HG03565 (cell line): ENCODE data around the gene PRRT1.
"Not testable (repeated sequence)": the region's sequence is repeated elsewhere in the genome, so short reads cannot be mapped to it uniquely, and the experiment has no call there.

Experiments used
- ATAC-seq: cut with Tn5 transposase; IDR thresholded peaks from one replicate; pipeline ENCODE4 v1.9.1; 2021; ENCODE audit warnings: mild to moderate bottlenecking, moderate library complexity; ENCODE audit not compliant: unreplicated experiment

PRRT1 gene

DNA sequence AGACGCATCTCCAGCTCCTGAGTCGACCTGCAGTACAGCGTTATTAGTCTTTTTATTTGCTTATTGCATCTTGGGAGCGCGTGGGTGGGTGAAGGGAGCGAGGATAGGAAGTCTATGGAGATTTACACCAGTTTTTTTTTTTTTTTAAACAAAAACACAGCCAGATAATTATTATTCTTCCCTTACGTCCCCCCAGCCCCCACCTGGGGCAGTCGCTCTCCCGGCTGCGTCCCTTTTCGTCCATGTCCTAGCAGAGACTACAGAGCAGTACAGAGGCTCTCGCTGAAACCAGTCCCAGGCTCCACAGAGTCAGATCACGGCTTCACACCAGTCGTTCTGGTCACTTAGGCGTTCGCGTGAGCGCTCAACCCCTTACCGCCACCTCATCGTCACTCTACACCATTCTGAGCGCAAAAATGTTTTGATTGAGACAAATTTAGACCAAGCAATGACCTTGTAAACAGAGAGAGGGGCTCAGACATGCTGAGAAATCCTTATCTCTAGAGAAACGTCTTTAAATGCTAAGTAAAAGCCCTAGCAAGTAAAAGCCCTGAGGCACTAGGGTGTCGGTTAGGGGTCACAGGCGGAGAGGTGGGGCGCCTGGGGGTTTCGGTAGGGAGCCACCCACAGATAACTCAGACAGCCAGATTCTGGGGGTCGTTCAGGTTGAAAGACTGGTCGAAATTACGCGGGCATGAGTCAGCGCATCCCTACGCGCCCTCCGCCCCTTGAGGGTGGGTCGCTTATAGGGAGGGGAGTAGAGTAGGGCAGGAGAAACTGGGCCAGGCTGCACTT lies 1.2 kb upstream of the PRRT1 start:
- ATAC-seq, result no peak

DNA sequence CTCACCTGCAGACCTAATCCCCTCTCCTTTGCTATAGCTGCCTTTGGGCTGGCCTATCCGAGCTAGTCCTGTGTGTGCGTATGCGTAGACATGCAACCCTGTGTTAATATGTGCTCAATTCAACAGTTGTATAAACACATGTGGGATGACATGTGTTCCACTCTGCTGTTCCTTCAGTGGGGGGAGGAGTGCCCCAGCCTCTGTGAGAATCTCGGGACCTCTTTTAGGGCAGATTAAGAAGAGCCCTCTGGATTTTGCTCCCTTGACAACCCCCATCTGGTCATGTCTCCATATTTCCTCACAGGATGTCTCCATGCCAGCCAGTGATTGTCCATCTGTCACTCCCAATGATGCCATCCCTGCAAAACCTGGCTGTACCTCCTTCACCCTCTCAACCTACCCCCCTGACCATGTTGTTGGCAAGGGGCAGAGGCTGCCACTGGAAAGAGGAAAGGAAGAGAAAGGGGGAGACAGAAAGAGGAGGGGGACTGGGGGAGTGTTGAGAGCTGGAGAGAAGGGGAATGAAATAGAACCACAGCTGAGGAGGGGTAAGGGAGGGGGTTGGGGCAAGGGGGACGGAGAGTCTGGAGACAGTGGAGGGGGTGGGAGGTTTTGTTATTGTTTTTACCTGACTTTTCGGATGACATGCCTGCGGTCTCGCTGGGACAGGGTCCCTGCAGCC lies 417 bp downstream of the PRRT1 start:
- ATAC-seq, result no peak

DNA sequence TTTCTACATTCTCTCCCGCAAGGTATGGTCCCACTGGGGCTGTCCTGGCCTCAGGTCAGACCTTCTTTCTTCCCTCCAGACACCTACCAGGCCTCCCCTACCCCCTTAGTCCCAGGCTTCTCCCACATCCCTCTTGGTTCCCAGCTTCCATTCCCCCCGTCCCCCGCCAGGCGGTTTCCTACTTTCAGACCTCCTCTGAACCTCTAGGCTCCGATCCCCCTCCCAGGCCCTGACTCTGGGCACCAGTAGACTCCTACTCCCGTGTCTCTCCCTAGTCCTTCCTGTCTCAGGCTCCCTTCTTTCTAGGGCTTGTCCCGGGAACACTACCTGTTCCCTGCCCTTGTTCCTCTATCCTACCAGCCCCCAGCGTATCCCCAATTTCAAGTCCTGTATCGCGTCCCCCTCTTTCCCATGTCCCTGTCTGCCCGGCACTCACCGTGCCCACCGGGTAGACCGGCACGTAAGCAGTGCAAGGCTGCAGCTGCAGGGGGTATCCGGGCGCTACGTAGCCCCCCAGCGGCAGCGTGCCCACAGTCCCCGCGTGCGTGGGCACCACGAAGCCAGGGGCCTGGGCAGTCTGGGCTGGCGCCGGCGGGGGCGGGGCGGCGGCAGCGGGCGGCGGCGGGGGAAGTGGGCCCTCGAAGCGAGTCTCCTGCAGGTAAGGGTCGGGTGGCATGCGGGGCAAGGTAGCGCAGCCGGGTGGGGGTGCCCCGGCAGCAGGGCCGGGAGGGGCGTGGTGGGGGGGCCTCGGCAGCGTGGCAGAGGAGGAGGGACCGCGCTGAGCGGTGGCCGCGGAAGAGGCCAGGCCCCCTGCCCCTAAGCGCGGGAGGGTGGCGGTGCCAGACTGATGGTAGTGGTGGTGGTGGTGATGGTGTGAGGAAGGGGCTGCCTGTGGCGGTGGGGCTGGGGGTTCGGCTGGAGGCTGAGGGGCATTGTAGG lies 1.5 kb downstream of the PRRT1 start:
- no peak for ATAC-seq

DNA sequence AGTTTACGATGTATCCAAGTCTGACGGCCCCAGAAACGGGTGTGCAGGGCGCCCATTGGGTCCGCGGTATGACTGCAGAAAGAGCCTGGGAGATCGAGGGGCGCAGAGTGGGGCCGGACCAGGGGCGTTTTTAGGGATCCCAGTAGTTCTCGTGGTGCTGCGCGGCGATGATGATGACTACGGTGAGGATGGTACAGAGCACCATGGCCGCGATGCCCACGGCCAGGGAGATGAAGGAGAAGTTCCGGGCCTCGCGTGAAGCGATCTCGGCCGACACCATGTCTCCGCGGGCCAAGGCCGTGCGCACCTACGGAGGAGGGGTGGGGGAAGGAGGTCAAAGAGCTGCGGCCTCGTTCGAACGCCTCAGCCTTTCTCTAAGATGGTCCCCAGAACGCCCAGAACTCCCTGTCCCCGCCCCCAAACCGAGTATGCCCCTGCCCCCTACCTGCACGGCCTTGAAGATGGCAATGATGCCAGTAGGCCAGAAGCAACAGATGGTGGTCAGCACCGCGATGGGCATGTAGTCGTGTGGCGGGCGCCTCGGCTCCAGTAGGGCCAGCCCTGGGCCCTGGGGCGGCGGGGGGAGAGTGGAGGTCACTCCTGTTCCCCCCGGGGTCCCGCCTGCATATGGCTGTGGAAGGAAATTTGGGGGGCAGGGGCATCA lies 2.5 kb downstream of the PRRT1 start:
- no peak for ATAC-seq

DNA sequence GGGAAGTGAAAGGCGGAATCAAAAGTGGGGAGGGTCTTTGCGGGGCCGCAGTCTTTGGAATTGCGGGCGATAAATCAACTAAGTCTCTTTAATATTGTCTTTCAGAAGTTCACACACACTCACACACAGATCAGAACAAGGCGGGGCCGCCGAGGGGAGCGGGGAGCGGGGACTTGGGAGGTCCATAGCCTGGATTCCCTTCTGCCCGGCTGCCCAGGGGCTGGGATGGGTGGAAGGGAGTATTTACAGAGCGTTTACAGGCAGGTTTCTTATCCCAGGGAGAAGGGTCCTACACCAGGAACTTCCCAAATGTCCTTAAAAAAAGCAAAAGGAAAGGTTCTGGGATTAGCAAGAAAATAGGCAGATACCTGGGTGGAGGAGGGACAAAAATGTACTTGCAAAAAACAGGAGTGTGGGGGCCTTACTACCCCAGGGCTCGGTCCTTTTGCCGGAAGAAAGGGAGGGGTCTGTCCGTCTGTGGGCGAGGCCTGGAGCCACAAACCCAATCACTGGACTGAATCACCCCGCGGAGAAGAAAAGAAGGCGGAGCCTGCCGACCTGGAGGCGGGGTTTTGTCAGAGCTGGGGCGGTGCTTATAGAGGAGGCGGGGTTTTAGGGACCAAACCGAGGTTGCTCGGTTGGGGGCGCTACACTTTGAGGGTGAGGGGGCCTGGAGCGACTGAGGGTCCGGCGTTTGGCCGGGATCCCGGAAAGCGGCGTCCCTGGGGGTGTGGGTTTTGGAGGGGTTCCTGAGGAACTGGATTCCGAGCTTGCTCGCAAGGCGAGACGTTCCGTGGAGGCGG lies 3.2 kb downstream of the PRRT1 start:
- no peak for ATAC-seq

DNA sequence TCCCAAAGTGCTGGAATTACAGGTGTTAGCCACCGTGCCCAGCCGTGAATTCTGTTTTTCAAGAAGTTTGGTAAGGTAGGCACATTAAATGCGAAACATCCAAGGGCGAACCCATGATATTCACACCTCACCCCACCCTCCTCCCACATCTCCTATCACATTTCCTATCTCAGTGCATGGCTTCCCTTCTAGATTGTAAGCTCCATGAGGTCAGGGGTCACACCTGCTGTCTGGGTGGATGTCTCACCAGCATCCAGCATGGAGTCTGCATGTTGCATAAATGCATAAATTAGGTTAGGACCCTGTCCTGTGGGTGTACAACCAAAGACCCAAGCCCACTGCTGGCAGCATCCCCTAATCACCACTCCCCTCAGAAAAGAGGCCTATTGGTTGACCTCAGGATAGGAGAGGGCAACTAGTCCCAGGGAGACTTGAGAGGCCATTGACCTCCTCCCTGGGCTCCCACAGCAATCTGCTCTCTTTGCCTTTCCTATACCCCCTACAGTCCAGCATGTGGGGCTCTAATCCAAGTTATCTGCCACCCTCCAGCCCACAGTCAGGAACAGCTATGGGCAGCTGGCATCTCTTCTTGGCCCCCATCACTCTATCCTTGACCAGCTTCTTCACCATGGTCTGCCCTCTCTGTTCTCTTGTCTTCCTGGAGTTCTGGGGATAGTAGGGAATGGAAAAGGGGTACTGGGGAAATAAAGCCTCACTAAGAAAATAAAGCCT lies 4.2 kb downstream of the PRRT1 start:
- ATAC-seq, result no peak

DNA sequence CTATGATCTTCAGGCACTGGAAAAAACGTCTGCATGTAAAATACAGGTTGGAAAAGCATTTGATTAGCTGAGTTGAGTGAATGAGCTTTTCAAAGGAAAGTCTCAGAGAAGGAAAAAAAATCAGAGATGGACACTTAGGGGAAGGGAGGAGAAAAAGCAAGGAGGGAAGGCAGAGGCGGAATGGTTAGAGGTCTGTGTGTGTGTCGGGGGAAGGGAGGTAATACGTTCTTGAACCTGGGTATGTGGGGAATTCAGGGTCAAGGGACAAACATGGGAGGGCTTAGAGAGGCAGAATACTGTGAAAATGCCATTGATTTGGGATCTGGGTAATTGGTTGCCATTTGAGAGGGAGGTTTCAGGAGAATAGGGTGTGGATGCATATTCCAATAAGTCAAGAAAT lies 5.1 kb downstream of the PRRT1 start:
- no peak for ATAC-seq

DNA sequence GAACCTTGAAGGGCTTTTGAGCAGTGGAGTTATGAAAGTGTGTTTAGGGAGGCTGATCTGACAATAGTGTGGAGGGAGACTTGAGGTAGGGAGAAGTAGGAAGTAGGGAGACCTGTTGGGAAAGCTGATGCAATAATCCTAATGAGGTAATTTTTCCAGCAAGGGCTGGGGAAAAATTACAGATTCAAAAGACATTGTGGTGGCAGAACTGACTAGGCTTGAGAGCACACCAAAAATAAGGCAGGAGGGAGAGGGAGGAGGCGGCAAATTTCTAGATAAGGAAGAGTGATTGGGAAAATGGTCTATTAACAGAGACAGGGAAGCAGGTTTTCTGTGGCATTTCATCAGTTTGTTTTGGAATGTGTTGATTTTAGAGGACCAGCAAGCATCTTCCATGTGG lies 5.5 kb downstream of the PRRT1 start:
- ATAC-seq, result no peak

DNA sequence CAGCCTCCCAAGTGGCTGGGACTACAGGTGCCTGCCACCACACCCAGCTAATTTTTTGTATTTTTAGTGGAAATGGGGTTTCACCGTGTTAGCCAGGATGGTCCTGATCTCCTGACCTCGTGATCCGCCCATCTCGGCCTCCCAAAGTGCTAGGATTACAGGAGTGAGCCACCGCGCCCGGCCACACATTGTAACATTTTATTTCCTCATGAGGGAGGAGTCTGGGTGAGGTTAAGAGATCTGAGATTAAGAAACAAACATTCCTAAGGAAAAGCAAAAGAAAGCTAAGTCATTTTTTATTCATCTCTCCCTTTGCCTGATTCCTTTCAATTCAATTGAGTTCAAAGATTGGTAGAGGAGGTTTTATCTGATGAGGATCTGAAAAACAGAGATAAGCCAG lies 7.5 kb downstream of the PRRT1 start:
- not testable (repeated sequence) for ATAC-seq

DNA sequence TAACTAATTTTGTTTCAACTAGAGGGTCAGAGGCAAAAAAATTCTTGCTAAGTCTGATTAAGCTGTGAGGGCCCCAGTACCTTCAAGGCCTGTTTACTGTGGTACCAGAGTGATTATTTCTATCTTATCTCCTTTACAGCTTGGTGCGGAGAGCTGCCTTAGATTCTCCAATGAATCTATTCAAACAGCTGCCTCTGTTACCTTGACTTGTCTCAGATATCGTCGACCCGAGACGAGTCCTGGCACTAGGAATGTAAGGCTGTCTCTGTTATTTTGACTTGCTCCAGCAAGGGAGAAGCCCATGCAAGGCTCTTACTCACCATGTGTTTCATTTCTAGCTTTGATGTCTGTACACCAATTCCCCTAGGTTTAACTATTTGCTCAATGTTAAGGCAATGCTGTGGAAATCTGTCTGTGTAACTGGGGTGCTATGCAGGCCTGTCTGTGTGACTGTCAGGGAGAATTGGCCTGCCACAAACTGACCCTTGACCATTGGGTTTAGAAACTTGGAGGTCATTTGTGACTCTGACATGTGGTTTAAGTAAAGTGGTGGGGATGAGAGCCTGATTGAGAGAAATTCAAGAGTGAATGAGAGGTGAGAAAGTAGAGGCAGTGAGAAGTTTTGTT lies 11.2 kb downstream of the PRRT1 start:
- no peak for ATAC-seq

DNA sequence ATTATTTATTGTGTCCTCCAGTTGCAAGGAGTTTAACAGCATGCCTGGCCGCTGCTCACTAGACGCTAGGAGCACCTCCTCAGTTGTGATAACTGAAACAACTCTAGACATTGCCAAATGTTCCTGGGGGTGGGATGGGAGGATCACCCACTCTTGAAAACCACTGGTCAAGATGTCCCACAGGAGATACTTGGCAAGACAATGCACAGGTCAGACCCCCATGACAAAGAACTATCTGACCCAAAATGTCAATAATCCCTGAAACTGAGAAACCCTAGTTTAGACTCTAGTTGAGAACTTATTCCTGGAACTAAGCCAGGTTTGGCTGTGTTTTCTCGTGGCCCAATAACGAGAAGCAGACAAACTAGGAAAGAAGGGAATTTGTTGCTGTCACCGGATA lies 12.1 kb downstream of the PRRT1 start:
- no peak for ATAC-seq

DNA sequence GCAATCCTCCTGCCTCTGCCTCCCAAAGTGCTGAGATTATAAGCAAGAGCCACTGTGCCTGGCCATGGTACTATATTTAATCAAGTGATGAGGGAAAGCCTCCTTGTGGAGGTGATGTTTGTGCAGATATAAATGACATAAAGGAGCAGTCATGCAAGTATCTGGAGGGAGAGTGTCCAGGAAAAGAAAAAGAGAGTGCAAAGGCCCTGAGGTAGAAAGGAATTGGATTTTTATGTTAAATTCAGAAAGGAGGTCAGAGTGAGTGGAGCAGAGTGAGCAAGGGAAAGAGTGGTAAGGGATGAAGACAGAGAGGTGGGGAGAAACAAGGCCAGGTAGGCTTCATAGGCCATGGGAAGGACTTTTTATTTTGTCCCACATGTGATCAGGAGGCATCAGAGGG lies 14.3 kb downstream of the PRRT1 start:
- ATAC-seq, result no peak

DNA sequence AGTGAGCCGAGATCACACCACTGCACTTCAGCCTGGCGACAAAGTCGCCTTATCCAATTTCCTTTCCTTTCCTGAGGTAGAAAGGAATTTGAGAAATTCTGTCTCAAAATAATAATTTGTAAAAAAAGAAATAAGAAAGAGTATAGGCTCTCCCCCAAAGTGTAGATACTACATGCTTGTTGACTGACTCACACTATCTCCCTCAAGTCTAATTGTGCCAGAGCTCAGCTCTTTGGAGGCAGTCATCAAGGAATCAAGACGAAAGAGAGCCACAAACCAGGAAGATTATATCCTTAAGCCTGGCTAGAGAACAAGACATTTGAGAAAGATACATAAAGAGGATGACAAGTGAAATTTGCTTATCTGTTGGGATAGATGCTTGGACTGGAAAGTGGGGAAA lies 18.0 kb downstream of the PRRT1 start:
- ATAC-seq, result no peak

DNA sequence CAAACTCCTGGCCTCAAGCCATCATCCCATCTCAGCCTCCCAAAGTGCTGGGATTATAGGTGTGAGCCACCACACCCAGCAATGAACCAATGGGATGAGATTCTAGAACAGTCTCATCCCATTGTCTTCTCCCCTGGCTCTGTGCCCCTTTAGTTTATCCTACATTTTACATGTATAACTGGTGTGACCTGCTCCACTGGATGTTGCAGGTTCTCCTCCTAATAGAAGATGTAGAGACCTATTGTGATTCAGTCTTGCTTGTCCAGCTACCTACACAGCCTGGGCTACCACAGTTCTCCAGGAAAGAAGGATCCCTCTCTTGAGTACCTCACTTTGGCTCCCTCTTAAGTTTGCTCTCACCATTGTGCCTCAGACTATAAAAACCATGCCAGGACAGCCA lies 19.6 kb downstream of the PRRT1 start:
- ATAC-seq, result no peak

DNA sequence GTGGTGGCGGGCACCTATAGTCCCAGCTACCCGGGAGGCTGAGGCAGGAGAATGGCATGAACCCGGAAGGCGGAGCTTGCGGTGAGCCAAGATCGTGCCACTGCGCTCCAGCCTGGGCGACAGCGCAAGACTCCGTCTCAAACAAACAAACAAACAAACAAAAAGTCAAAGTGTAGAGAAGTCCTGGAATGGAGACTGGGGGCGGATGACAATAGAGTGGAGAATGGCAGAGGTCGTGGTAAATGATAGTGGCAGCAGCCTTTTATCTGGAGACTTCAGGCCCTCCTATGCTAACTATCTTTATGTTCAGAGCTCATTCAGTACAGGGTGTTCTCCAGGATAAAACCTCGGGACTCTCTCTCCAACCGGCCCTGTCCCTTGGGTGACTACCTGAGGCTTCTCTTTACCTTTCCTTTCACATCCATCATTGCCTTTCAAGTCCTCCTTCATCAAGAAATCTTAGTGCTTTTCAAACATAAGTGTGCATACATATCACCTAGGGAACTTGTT lies 20.2 kb downstream of the PRRT1 start:
- no peak for ATAC-seq

DNA sequence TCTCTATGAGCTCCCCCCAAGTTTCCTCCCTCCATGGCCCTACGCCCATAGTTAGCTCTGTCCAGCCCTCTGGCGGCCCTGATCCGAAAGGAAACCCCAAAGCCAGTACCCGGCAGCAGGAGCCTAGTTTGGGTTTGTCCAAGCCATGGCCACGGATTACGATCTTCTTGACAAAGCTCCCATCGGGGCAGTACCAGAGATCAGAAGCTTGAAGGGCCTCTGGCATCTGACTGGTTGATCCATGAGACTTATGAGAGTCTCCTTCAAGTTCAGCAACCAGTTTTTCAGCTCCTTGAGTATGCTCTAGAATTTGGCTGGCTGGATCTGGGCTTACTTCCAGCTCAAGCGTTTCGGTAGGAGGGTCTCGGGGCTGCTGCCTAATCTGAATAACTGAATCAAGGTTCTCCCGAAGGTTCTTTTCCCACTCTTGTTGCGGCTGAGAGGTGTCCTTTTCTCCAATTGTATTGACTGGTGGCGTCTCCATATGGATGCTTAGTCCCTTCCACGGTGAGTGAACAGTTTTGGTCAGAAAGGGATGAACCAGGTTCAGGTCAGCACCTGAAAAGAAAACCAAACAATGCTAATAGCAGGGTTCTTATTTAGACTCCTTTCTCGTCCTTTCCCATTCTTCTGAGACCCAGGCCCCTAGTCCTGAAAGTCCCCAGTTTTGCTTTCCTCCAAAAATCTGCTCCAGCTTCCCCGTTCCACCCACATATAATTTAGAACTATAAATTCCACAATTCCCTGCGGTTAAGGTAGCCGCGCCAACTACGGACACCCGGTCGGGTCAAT lies 22.2 kb downstream of the PRRT1 start:
- ATAC-seq, result no peak

DNA sequence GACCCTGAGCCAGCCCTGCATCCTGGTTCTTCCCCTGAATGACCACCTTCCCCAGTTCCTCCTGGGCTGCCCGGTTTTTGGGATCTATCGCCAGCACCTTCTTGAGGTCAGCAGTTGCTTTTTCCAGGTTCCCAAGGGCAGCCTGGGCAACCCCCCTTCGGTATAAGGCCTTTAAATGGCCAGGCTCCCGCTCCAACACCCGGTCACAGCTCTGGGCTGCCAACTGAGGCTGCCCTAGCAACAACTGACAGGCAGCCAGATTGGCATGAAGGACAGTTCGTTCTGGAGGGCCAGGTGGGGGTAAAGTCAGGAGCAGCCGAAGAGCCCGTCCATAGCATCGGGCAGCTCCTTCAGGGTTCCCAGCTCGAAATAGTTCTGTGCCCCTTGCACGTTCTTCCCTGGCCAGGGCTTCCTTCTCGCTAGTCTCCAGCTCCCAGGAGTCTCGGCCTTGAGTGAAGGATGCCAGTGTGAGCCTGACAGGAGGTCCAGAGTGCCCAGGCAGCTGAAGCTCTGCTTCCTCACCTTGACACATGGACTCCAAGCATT lies 22.9 kb downstream of the PRRT1 start:
- no peak for ATAC-seq
